PC-3 (cell line): ENCODE measurements around the gene ZFP36L1. TPM values are rescaled to one million over a fixed set of nuclear protein-coding genes. Genes with fewer than 3 reads are reported as not detected.

ENCODE experiments used
- ATAC-seq: fragments of 200-7000 bp; cut with Tn5 transposase; 2 replicates; pipeline ENCODE4 v1.9.1; 2020; ENCODE audit warnings: mild to moderate bottlenecking, moderate library complexity
- BruUV-seq: library from RNA; stranded (reverse); fragments of 400-500 nt; replicated peaks from 2 replicates; lab custom pipeline; 2021; lab: Mats Ljungman, UMichigan
- CTCF ChIA-PET: fragments of 300-600 bp; sonication (Branson Sonifier 250); formaldehyde crosslinking; loops from one replicate; lab custom pipeline; 2022; ENCODE audit warnings: antibody characterized with exemption; lab: Charles Lee
- POLR2A ChIA-PET: fragments of 300-600 bp; sonication (Branson Sonifier 250); formaldehyde crosslinking; loops from one replicate; lab custom pipeline; 2022; ENCODE audit warnings: antibody characterized with exemption; ENCODE audit not compliant: unreplicated experiment; lab: Charles Lee
- DNase-seq: peaks from one replicate; pipeline ENCODE4 v3.0.0-alpha.2; 2015
- H2AFZ ChIP-seq: fragments of 300-600 bp; sonication (generic); 2 replicates; pipeline ENCODE4 v1.6.0; 2016; ENCODE audit warnings: antibody characterized with exemption, low read length
- H3F3A ChIP-seq: fragments of 300-600 bp; sonication (generic); one replicate; pipeline ENCODE4 v1.6.0; 2017; ENCODE audit warnings: antibody characterized with exemption, low read length, control low read depth, mild to moderate bottlenecking; ENCODE audit not compliant: unreplicated experiment
- H3K27ac ChIP-seq: fragments of 300-600 bp; sonication (generic); 2 replicates; pipeline ENCODE4 v1.5.1; 2016; ENCODE audit warnings: mild to moderate bottlenecking, low read length
- H3K27me3 ChIP-seq: fragments of 300-600 bp; sonication (generic); 2 replicates; pipeline ENCODE4 v1.6.1; 2016; ENCODE audit warnings: low read length, mixed read lengths
- H3K36me3 ChIP-seq: fragments of 300-600 bp; sonication (generic); 2 replicates; pipeline ENCODE4 v1.6.1; 2016; ENCODE audit warnings: low read depth, mixed run types, low read length, mixed read lengths
- H3K4me1 ChIP-seq: fragments of 300-600 bp; sonication (generic); 2 replicates; pipeline ENCODE4 v1.5.1; 2016; ENCODE audit warnings: low read length; ENCODE audit not compliant: insufficient read depth
- H3K4me2 ChIP-seq: fragments of 300-600 bp; sonication (generic); 2 replicates; pipeline ENCODE4 v1.6.0; 2016; ENCODE audit warnings: low read length
- H3K4me3 ChIP-seq: fragments of 300-600 bp; sonication (generic); 2 replicates; pipeline ENCODE4 v1.5.1; 2016; ENCODE audit warnings: mild to moderate bottlenecking, low read length, mixed read lengths
- H3K79me2 ChIP-seq: fragments of 300-600 bp; sonication (generic); 2 replicates; pipeline ENCODE4 v1.6.1; 2017; ENCODE audit warnings: low read length, mixed read lengths
- H3K9ac ChIP-seq: fragments of 300-600 bp; sonication (generic); 2 replicates; pipeline ENCODE4 v1.6.0; 2016; ENCODE audit warnings: mild to moderate bottlenecking, low read length
- H3K9me2 ChIP-seq: fragments of 300-600 bp; sonication (generic); replicated peaks from 2 replicates; pipeline ENCODE4 v1.6.1; 2016; ENCODE audit warnings: mixed run types, low read length, mixed read lengths
- H3K9me3 ChIP-seq: fragments of 300-600 bp; sonication (generic); 2 replicates; pipeline ENCODE4 v1.6.1; 2016; ENCODE audit warnings: low read length, mixed read lengths
- H4K20me1 ChIP-seq: fragments of 300-600 bp; sonication (generic); 2 replicates; pipeline ENCODE4 v1.6.1; 2016; ENCODE audit warnings: low read length, mixed read lengths
- CTCF ChIP-seq: fragments of 300-600 bp; sonication (generic); conservative IDR thresholded peaks from 2 replicates; pipeline ENCODE4 v1.5.1; 2017; ENCODE audit warnings: antibody characterized with exemption, low read depth, mild to moderate bottlenecking, low read length
- EZH2 ChIP-seq: fragments of 300-600 bp; sonication (generic); IDR thresholded peaks from one replicate; pipeline ENCODE4 v1.6.1; 2017; ENCODE audit warnings: antibody characterized with exemption, mild to moderate bottlenecking, low read length; ENCODE audit not compliant: unreplicated experiment
- EZH2phosphoT487 ChIP-seq: fragments of 300-600 bp; sonication (generic); IDR thresholded peaks from 2 replicates; pipeline ENCODE4 v1.6.1; 2018; ENCODE audit warnings: mild to moderate bottlenecking, antibody characterized with exemption, low read length, borderline replicate concordance
- intact Hi-C: fragments of 100-400 bp; cut with micrococcal nuclease; formaldehyde crosslinking; loops from 2 replicates; pipeline ENCODE4 v1.9.0; 2023
- total RNA-seq: library from RNA; depleted of rRNA; stranded (reverse); fragments of >200 nt; gene quantifications from 2 replicates; pipeline ENCODE4 v1.2.3, GENCODE V29; 2014

ZFP36L1 gene
- total RNA-seq, 1 experiment from 2014 or later, result 63.1 TPM

GRCh38 chr14:68770051-68770450, 22.8 kb downstream of the ZFP36L1 start:
- H3K79me2 ChIP-seq, result no peaks in the 10 kb centered on the region
- ATAC-seq, result no peak
- peaks cover 8% of the 10 kb centered on the region for H3K4me1 ChIP-seq
- CTCF ChIA-PET, result no interaction called here
- H3F3A ChIP-seq, result no peaks in the 10 kb centered on the region
- intact Hi-C loops, result no loop called here
- no peaks in the 10 kb centered on the region for H3K36me3 ChIP-seq
- no peak overlapping the region for H3K4me2 ChIP-seq
- DNase-seq, result no peak
- H3K27ac ChIP-seq, result no peak overlapping the region
- BruUV-seq, result no TSS peak
- H3K9me2 ChIP-seq, result no peaks in the 10 kb centered on the region
- TF ChIP-seq EZH2phosphoT487 (no peak), EZH2 (no peak)
- POLR2A ChIA-PET, result no interaction called here
- H4K20me1 ChIP-seq, result no peaks in the 10 kb centered on the region
- no peaks in the 10 kb centered on the region for H3K27me3 ChIP-seq
- H3K9ac ChIP-seq, result no peak overlapping the region
- H2AFZ ChIP-seq, result no peak overlapping the region
- H3K9me3 ChIP-seq, result no peaks in the 10 kb centered on the region
- no peak overlapping the region for H3K4me3 ChIP-seq

- intact Hi-C loops, result no loop called here
- H3K79me2 ChIP-seq, result no peaks in the 10 kb centered on the region
- TF ChIP-seq EZH2 (no peak), CTCF (no peak), EZH2phosphoT487 (no peak)
- no peaks in the 10 kb centered on the region for H3K4me1 ChIP-seq
- no peak for DNase-seq
- ATAC-seq, result no peak; the same call in 1 of the 2 replicates
- CTCF ChIA-PET, result interaction anchor here (0.5 kb wide), 1 partner anchor 12 kb away, joined by 4 read pairs; no protein-coding TSS in a partner anchor
- BruUV-seq, result no TSS peak
- H3K4me3 ChIP-seq, result no peak overlapping the region
- no peaks in the 10 kb centered on the region for H3F3A ChIP-seq
- H3K9me2 ChIP-seq, result no peaks in the 10 kb centered on the region
- no peaks in the 10 kb centered on the region for H3K9me3 ChIP-seq
- no peaks in the 10 kb centered on the region for H4K20me1 ChIP-seq
- H3K4me2 ChIP-seq, result no peak overlapping the region
- no peaks in the 10 kb centered on the region for H3K27me3 ChIP-seq
- no peak overlapping the region for H2AFZ ChIP-seq
- H3K36me3 ChIP-seq, result no peaks in the 10 kb centered on the region
- POLR2A ChIA-PET, result no interaction called here
- H3K9ac ChIP-seq, result no peak overlapping the region
- H3K27ac ChIP-seq, result no peak overlapping the region
Observed at GRCh38 chr14:68768316-68768715, 24.6 kb downstream of the ZFP36L1 start.

- no peaks in the 10 kb centered on the region for H4K20me1 ChIP-seq
- H3K9ac ChIP-seq, result no peak overlapping the region
- no peaks in the 10 kb centered on the region for H3K9me2 ChIP-seq
- H3K27me3 ChIP-seq, result no peaks in the 10 kb centered on the region
- DNase-seq, result no peak
- H3F3A ChIP-seq, result no peaks in the 10 kb centered on the region
- no peaks in the 10 kb centered on the region for H3K79me2 ChIP-seq
- H3K27ac ChIP-seq, result no peak overlapping the region
- no peaks in the 10 kb centered on the region for H3K36me3 ChIP-seq
- no TSS peak for BruUV-seq
- ChIA-PET CTCF (no interaction called here), POLR2A (no interaction called here)
- no peak overlapping the region for H3K4me2 ChIP-seq
- TF ChIP-seq CTCF, result no peak
- TF ChIP-seq EZH2phosphoT487, result no peak
- TF ChIP-seq EZH2, result no peak
- H3K4me1 ChIP-seq, result no peaks in the 10 kb centered on the region
- H3K9me3 ChIP-seq, result no peaks in the 10 kb centered on the region
- intact Hi-C loops, result no loop called here
- no peak for ATAC-seq
- H2AFZ ChIP-seq, result no peak overlapping the region
- H3K4me3 ChIP-seq, result no peak overlapping the region
Observed at GRCh38 chr14:68767248-68767645, 25.6 kb downstream of the ZFP36L1 start.
